AG08395 (cell line): ENCODE measurements around the gene PRPSAP2.
"Not testable (repeated sequence)": the region's sequence is repeated elsewhere in the genome, so short reads cannot be mapped to it uniquely, and the experiment has no call there.

Experiments
- DNase-seq: peaks from one replicate; pipeline ENCODE4 v3.0.0; 2012; ENCODE audit warnings: mixed read lengths, low spot score

Gene PRPSAP2

DNA sequence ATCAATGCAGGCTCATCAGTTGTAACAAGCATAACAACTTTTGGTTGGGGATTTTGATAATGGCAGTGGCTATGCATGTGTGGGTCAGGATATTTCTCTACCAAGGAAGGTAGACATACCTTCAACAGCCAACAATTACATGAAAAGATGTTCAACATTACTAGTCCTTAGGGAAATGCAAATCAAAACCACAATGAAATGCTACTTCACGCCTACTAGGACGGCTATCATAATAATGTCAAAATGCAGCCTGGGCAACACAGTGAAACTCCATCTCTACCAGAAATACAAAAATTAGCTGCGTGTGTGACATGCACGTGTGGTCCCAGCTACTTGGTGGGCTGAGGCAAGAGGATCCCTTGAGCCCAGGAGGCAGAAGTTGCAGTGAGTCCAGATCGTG lies 86.7 kb downstream of the PRPSAP2 start:
- DNase-seq: no peak

DNA sequence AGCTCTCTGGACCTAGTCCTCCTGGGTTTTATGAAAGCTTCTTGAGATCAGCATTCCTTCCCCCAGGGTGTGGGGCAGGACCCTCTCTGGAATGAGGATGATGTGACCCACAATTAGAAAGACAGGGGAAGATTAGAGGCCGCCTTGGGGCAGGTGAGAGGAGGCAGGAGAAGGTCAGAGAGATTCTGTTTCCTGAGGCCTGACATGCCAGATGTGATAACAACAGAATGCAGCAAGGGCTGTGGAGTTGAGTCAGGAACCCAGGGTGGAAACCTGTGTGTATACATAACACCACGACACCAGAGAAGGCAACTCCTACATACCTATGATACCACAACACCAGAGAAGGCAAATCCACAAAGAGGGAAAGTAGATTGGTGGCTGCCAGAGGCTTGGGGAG lies 88.6 kb downstream of the PRPSAP2 start:
- no peak for DNase-seq

DNA sequence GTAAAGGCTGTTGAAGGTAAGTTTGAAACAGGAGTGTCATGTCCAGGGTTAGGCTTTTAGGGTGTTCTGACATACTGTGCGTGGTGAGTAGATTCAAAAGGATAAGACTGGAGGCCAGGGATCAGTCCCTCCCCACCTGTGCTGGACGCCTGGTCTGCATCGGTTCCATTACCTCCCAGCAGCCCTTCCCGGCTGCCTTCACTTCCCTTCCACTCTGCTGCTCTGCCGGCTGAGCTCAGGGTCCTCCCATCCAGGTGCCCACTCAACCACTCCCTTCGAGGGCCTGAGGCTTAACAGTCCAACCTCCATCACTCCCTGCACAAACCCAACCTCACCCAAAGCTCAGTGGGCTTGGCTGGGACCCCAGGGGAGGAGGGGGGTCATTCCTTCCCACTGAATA lies 89.9 kb downstream of the PRPSAP2 start:
- no peak for DNase-seq

DNA sequence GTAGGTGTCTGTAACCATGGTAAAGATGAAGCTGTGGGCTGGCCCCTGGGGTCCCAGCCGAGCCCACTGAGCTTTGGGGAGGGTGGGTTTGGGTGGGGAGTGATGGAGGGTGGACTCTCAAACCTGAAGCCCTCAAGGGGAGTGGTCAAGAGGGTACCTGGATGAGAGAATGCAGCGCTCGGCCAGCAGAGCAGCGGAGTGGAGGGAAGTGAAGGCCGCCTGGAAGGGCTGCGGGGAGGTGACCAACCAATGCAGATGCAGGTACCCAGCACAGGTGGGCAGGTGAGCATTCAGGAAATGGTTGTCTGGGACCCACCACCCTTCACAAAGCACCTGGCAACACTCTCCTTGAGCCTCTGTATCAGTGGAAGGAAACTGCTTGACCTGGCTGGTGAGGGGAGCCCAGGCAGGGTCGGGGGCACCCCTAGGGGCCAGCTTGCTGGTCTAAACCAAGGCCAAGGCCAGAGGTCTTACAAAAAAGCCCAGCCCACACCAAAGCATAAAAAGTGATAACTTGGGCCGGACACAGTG lies 90.6 kb downstream of the PRPSAP2 start:
- DNase-seq: no peak

DNA sequence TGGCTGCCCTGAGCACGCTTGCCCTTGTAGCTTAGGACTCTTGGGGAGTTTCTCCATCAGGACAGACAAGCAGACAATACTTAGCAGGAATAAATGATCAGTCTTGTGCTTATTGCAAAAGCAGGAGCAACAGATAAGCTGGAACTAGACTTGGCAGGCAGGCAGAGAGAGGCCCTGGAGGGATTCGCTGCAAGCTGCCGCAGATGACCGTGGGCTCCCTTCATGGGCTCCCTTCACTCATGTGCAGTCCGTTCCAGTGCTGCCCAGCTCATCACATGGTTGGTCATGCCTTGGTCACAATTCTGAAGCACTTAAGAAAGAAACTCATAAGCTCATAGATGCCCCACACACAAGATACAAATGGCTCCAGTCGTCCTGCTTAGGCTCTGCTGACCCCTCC lies 91.6 kb downstream of the PRPSAP2 start:
- no peak for DNase-seq

DNA sequence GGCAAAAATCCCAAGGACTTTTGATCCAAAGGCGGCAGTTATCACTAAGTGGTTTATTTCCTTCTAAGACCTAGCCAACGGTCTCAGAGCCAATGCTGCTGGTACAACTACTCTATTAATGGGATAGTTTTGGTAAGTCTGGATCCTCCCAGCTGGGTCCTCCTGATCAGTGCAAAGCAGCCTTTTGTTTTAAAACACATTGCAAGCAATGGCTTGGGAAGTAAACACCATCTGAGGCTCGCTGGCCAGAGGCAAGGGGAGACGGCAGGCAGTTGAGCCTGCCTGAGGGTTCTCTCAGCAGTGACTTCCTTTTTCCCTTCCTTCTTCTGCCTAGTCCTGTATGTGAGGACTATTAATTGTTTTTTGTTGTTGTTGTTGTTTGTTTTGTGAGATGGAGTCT lies 92.4 kb downstream of the PRPSAP2 start:
- DNase-seq: no peak

DNA sequence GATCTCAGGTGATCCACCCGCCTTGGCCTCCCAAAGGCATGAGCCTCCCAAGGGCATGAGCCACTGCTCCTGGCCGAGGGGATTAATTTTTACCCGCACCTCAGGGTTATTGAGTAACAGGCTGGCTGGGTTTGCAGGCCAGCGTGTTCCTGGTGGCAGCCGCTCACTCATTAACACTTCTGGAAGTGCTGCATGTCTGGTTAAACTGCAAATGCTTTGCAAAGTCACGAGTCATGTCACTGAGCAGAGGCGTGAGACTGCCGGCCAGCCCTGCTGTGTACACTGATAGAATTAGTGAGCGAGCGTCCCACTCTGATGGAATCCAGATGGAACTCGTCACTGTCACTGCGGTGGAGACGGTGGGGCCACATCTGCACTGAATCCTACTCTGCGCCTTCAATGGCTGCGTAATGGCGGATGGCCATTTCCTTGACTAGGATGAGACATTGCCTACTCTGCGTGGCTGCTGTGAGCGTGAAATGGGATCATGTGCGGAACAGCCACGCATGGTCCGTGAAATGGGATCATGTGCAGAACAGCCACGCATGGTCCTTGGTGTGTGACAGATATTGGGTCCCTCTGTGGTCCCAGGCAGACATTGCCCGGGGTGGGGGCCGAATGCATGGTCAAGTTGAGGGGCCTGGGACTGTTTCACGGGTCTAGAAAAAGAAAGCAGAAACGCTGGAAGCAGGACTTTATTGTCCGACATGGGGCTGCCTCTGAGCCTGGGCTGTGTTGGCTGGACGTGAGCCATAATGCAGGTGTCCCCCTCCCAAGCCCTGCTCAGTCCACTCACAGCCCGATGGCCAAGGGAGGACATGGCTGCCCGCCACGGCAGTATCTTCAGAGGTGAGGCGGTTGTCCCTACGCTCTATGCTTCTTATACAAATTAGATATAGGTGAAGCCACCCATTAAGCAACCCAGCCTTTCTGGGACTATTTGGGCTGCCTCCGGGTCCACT lies 93.3 kb downstream of the PRPSAP2 start:
- DNase-seq: peak; percentile 22

DNA sequence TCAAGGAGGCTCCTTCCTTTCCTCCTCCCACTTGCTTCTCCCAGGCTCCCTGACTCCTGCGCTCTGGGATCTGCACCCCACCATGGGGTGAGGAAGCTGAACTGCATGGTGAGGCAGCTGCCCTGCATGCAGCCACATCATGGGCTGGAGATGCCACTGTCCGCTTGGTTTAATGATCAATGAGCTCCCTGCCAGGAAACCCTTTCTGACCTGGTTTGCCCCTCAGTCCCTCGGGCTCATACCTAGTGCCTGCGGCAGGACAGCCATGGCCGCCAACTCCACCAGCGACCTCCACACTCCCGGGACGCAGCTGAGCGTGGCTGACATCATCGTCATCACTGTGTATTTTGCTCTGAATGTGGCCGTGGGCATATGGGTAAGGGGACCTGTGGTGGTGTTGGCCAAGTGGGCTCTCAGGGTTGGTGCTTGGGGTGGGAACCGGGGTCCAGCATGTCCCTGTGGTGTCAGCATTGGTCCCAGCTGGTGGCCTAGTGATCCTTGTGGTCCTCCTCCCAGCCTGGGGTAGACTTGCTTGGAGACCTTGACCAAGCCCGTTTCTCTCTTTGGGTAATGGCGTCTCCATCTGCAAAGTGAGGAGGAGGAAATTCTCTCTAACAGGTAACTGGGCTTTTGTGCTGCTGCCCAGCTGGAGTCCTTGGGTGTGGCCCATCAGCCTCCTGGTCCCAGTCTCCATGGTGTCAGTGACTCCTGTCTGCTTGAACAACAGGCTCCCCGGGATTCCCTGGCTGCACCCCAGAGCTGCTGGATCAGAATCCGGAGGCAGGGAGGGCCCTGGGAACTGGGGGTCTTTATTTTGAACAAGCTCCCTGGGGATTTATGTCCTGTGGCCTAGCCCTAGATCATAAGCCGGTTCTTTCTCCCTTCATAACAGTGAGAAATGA lies 94.3 kb downstream of the PRPSAP2 start, which contains the start of gene SLC5A10:
SLC5A10 (plus strand) TSS at position 225 of the 902 bp plus-strand sequence; CDS start at position 266, 41 bp downstream.
- DNase-seq: no peak

DNA sequence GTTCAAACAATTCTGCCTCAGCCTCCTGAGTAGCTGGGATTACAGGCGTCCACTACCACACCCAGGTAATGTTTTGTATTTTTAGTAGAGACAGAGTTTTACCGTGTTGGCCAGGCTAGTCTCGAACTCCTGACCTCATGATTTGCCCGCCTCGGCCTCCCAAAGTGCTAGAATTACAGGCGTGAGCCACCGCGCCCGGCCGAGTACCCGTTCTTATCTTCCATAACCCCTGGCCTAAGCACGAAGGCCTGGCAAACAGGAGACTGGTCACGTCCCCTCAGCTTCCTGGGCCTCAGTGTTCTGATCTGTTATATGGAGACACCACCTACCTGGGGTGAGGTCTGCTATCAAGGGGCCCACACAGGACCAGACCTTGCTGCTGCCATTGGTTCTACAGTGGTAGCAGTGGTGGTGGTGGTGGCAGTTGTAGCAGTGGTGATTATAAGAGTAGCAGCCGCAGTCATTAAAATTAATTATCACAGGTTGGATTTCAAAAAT lies 95.3 kb downstream of the PRPSAP2 start:
- DNase-seq: no peak

DNA sequence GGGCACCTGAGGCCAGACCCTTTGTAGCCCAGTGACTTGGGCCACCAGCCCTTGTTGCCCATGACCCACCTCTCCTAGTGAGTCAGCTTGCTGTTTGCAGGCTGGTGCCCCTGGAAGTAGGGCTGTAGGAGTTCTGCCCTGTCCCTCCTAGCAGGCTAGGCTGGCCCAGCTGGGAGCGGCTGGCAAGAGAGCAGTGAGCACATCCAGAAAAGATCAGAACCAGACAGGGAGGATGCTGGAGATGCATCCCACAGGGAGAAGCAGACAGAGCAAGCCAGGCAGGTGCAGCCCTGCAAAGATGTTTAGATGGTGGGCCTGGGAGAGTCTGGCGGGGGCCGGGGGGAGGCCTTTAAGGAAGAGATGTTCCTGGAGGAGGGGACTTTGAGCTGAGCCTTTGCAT lies 96.4 kb downstream of the PRPSAP2 start:
- DNase-seq: no peak

DNA sequence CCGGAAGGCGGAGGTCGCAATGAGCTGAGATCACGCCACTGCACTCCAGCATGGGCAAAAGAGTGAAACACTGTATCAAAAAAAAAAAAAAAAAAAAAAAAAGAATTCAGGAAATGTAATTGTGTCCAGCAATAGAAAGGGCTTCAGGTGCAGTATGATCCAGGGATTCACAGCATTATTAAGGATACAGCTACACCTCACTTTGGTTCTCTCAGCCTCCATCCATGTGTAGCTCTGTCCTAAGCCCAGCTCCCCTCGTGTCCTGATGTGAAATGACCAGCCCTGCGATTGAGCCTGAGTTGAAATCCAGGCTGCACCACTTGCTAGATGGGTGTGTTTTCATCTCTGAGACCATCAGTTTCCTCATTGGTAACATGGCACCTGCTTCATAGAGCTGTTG lies 97.1 kb downstream of the PRPSAP2 start:
- DNase-seq: no peak

DNA sequence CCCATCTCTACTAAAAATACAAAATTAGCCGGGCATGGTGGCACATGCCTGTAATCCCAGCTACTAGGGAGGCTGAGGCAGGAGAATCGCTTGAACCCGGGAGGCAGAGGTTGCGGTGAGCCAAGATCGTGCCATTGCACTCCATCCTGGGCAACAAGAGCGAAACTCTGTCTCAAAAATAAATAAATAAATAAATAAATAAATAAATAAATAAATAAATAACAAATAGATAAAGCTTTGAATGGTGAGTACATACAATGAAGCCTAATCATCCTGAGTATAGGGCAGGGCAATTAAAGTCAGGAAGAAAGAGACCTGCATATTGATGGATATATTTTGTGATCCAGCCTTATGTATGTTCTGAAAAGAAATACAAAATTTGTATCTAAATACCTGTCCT lies 98.1 kb downstream of the PRPSAP2 start:
- DNase-seq: not testable (repeated sequence)

DNA sequence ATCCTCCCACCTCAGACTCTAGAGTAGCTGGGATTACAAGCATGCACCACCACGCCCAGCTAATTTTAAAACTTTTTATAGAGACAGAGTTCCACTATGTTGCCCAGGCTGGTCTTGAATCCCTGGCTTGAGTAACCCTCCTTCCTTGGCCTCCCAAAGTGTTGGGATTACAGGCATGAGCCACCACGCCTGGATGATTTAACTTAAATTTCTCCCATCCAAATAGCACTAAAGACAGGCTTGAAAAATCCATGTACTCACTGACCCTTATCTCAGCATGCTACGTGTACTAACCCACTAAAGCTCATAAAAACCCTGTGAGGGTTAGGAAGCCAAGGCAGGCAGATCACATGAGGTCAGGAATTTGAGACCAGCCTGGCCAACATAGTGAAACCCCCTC lies 98.7 kb downstream of the PRPSAP2 start:
- DNase-seq: no peak

DNA sequence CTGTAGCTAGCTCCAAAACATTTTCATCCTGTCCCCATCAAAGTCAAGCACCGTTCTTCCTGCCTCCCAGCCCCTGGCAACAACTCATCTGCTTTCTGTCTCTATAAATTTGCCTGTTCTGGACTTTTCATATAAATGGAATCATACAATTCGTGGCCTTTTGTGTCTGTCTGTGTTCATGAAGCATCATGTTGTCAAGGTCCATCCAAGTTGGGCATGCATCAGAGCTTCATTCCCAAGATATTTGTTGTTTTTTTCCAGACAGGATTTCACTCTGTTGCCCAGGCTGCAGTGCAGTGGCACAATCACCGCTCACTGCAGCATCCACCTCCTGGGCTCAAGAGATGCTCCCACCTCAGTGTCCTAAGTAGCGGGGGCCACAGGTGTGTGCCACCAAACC lies 99.9 kb downstream of the PRPSAP2 start:
- no peak for DNase-seq

DNA sequence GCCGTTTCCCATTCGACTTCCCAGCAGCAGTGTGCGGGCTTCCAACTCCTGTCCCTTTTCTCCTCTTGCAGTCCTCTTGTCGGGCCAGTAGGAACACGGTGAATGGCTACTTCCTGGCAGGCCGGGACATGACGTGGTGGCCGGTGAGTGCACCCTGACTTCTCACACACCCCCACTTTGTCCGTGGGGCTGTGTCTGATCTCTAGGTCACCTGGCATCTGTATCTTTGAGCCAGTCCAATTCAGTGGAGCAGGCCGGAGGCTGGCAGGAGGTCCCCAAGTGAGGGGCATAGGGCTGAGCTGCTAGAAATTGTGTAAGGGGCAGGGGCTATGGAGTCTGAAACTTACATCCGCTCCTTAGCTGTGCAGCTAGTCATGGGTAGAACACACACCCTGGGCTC lies 100.7 kb downstream of the PRPSAP2 start:
- no peak for DNase-seq

DNA sequence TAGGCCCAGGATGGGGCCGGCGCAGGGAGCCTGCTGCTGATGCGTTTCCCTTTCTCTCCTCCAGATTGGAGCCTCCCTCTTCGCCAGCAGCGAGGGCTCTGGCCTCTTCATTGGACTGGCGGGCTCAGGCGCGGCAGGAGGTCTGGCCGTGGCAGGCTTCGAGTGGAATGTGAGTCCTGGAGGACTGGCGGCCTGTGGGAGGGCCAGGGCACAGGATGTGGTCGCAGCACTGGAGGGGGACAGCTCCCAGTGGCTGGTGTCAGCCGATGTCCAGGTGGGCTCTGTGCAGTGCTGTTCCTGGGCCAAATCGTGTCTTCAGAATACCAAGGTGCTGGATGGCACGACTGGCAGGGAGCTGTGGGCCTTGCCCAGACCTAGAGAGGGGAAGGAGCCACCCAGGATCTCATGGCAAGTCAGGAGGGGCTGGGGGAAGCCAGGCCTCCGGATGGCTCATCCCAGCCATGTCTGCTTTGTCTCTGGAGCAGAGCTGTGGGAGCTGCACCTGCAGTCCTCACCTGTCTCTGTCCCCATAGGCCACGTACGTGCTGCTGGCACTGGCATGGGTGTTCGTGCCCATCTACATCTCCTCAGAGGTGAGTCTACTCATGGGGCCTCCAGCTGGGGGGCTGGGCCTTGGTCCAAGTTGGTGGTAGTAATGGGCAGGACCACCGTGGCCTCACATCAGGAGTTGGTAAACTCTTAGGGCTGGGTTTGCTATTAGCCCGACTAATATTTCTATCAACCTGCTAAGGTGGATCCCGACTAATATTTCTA lies 101.3 kb downstream of the PRPSAP2 start:
- DNase-seq: no peak

DNA sequence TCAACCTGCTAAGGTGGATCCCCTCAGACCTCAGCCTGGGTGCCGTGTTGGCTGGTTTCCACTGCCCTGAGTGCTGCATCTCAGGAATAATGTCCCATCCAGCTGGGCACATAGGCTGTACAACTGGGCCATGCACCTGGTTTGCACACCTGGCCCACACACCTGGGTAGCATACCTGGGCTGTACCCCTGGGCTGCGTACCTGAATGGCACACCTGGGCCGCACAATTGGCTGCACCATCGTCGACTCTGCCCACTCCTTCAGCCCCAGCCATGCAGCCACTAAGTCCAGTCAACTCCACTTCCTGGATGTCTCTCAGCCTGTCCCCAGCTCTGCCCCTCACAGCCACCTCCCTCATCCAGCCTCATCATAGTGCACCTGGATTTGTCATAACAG lies 101.9 kb downstream of the PRPSAP2 start:
- DNase-seq: no peak

DNA sequence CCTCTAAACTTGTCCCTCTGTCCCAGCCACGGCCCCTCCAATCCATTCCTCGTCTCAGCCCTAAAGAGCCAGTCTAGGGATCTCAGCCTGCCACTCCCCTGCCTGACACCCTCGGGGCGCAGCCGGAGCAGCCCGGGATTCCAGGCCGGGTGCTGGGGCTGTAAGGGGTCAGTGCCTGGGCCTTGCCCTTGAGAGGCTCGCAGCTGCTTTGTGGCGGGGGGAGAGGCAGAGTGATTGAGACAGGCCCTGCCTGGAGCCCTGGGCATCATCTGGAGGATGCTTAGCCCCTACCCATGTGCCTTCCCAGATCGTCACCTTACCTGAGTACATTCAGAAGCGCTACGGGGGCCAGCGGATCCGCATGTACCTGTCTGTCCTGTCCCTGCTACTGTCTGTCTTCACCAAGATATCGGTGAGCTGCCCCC lies 102.3 kb downstream of the PRPSAP2 start:
- no peak for DNase-seq

DNA sequence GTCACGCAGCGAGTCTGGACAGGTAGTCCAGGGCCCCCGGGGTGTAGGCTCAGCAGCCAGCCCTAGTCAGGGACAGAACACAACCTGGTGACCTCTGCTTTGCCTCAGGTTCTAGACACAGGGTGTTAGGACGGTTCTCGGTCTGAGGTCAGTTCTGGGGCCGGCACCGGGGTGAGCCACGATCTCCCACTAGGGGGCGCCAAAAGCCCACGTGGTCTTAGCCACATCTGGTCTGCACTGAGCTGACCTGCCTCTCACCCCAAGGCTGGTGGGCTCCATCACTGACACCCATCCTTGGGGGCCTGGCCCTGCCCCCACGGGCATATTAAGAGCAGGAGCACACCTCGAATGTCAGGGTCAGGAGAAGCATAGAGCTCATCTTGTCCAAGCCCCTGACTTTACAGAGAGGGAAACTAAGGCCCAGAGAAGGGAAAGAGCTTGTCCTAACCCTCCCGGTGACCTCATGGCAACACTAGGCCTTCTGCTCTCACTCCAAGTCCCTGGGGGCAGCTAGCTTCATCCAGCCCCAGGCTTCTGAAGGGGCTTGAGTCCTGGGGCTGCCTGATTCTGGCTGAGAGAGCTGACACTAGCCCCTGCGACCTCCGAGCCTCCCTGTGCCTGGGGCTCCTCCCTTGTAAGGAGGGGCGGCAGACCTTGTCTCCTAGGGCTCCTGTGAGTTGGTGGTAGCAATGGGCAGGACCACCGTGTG lies 103.0 kb downstream of the PRPSAP2 start:
- peak; percentile 85 for DNase-seq

DNA sequence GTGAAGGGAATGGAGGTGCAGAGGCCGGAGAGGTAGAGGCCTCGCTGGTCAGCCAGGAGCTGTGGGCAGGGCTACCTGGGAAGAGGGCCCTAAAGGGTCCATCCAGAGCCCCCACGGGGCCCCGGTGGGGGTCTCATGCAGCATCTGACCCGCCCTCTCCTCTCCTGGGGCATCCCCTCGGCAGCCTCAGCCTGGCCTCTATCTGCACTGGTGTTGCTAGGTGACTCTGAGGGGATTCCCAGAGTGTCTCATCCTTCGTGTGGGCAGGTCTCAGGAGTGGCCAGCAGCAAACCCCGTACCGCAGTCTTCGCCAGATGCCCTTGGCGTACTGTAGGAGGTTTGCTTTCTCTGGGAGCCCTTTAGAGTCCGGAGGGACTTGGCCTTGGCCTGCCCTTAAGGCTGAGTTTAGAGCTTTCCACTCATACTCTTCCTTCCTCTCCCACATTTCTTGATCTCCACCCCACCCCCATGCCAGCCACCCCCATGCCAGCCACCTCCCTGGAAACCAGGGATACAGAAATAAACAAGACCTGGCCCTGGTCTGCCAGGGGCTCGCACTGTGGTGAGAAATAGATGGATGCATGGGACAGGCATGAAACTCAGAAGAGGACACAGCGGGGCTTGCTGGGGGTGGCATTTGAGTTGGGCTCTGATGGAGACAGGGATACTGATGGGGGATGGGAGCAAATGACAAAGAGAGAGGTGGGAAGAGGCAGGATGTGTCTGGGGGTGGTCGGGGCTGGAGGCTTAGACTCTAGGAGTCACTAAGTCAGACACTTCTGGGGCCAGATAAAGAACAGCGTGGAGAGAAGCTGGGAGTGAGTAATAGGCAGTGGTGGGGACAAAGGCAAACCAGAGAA lies 103.9 kb downstream of the PRPSAP2 start:
- DNase-seq: no peak
